Measurements from ENCODE around the gene RAB11FIP3. TPM values are rescaled to one million over a fixed set of nuclear protein-coding genes. Genes with fewer than 3 reads are reported as not detected.
A peak's percentile ranks its signal among the peaks of the same experiment; 100 is the strongest.

The RAB11FIP3 gene
- total RNA-seq, 1 experiment from 2014 or later: 37.5 TPM

- peak overlapping the region; percentile 66 for H3K4me3 Mint-ChIP-seq (ENCODE audit: unreplicated experiment)
- peaks cover 15% of the 10 kb centered on the region for H3K36me3 Mint-ChIP-seq (ENCODE audit: insufficient read depth, unreplicated experiment)
These were observed 28.8 kb upstream of the RAB11FIP3 start for GRCh38 chr16:396605-397004.

GRCh38 chr16:397135-397661 lies 28.3 kb upstream of the RAB11FIP3 start, which contains the start of gene NME4:
Gene NME4 (plus strand): TSS chr16:397199. CDS start chr16:397223, 24 bp downstream.
- H3K36me3 Mint-ChIP-seq (ENCODE audit: insufficient read depth, unreplicated experiment): peaks cover 15% of the 10 kb centered on the region
- H3K9me3 Mint-ChIP-seq (ENCODE audit: unreplicated experiment): no peaks in the 10 kb centered on the region
- peaks cover 7% of the 10 kb centered on the region for H3K4me1 Mint-ChIP-seq (ENCODE audit: insufficient read depth, unreplicated experiment)
- no TSS peak for BruUV-seq (replicated peaks)
- ChIA-PET POLR2A (no interaction called here), CTCF (no interaction called here)
- H3K27me3 Mint-ChIP-seq (ENCODE audit: insufficient read depth, unreplicated experiment): no peaks in the 10 kb centered on the region
- no peak for TF ChIP-seq CTCF (IDR thresholded peaks at IDR 0.05; ENCODE audit: unreplicated experiment)
- DNase-seq (ENCODE audit: unreplicated experiment): no peak
- H3K27ac Mint-ChIP-seq (ENCODE audit: low read depth, unreplicated experiment): peak within 1 kb of the TSS; percentile 25
- intact Hi-C loops (cut with micrococcal nuclease): no loop called here
- H3K4me3 Mint-ChIP-seq (ENCODE audit: unreplicated experiment): peak within 1 kb of the TSS; percentile 66

More at GRCh38 chr16:396605-397004, 28.8 kb upstream of the RAB11FIP3 start:
- intact Hi-C loops (cut with micrococcal nuclease): no loop called here
- ChIA-PET POLR2A (interaction anchor here (2.2 kb wide), 1 partner anchor 14 kb away, joined by 6 read pairs; no protein-coding TSS in a partner anchor), CTCF (no interaction called here)
- Mint-ChIP-seq H3K27ac (ENCODE audit: low read depth, unreplicated experiment) (peak overlapping the region; percentile 25), H3K4me1 (ENCODE audit: insufficient read depth, unreplicated experiment) (peaks cover 7% of the 10 kb centered on the region), H3K9me3 (ENCODE audit: unreplicated experiment) (no peaks in the 10 kb centered on the region), H3K27me3 (ENCODE audit: insufficient read depth, unreplicated experiment) (no peaks in the 10 kb centered on the region)
- no peak for TF ChIP-seq CTCF (IDR thresholded peaks at IDR 0.05; ENCODE audit: unreplicated experiment)
- BruUV-seq (replicated peaks): no TSS peak
- no peak for DNase-seq (ENCODE audit: unreplicated experiment)

- CTCF ChIA-PET: no interaction called here
- TF ChIP-seq CTCF (IDR thresholded peaks at IDR 0.05; ENCODE audit: unreplicated experiment): peak; percentile 11
- Mint-ChIP-seq H3K9me3 (ENCODE audit: unreplicated experiment) (no peaks in the 10 kb centered on the region), H3K27me3 (ENCODE audit: insufficient read depth, unreplicated experiment) (no peaks in the 10 kb centered on the region), H3K4me3 (ENCODE audit: unreplicated experiment) (peak overlapping the region; percentile 58), H3K36me3 (ENCODE audit: insufficient read depth, unreplicated experiment) (peaks cover 15% of the 10 kb centered on the region), H3K27ac (ENCODE audit: low read depth, unreplicated experiment) (no peak overlapping the region), H3K4me1 (ENCODE audit: insufficient read depth, unreplicated experiment) (peaks cover 7% of the 10 kb centered on the region)
- intact Hi-C loops (cut with micrococcal nuclease): no loop called here
- POLR2A ChIA-PET: no interaction called here
- peak; percentile 47 for DNase-seq (ENCODE audit: unreplicated experiment)
- BruUV-seq (replicated peaks): no TSS peak
These were observed 27.6 kb upstream of the RAB11FIP3 start for GRCh38 chr16:397736-398332.

GRCh38 chr16:398561-399339 lies 26.7 kb upstream of the RAB11FIP3 start:
- no peak for DNase-seq (ENCODE audit: unreplicated experiment)
- no TSS peak for BruUV-seq (replicated peaks)
- H3K36me3 Mint-ChIP-seq (ENCODE audit: insufficient read depth, unreplicated experiment): peaks cover 15% of the 10 kb centered on the region
- H3K27me3 Mint-ChIP-seq (ENCODE audit: insufficient read depth, unreplicated experiment): no peaks in the 10 kb centered on the region
- ChIA-PET CTCF (interaction anchor here (0.8 kb wide), 1 partner anchor 28 kb away, joined by 3 read pairs; no protein-coding TSS in a partner anchor), POLR2A (no interaction called here)
- H3K4me1 Mint-ChIP-seq (ENCODE audit: insufficient read depth, unreplicated experiment): peaks cover 7% of the 10 kb centered on the region
- no peak overlapping the region for H3K27ac Mint-ChIP-seq (ENCODE audit: low read depth, unreplicated experiment)
- H3K4me3 Mint-ChIP-seq (ENCODE audit: unreplicated experiment): peak overlapping the region; percentile 58
- no peaks in the 10 kb centered on the region for H3K9me3 Mint-ChIP-seq (ENCODE audit: unreplicated experiment)
- intact Hi-C loops (cut with micrococcal nuclease): no loop called here
- no peak for TF ChIP-seq CTCF (IDR thresholded peaks at IDR 0.05; ENCODE audit: unreplicated experiment)

All from MCF 10A (cell line).